ENCODE results near the gene SEC24A.
"Not testable (repeated sequence)": the region's sequence is repeated elsewhere in the genome, so short reads cannot be mapped to it uniquely, and the experiment has no call there.

SEC24A gene

GRCh38 chr5:134650660-134651059, 2.1 kb downstream of the SEC24A start:
- not testable (repeated sequence) for DNase-seq (ENCODE audit: low spot score)

- no peak for DNase-seq (ENCODE audit: low spot score)
Measured at GRCh38 chr5:134651531-134651930, 2.9 kb downstream of the SEC24A start.

- no peak for DNase-seq (ENCODE audit: low spot score)
Measured at GRCh38 chr5:134656690-134657089, 8.1 kb downstream of the SEC24A start.

GRCh38 chr5:134659456-134659855, 10.9 kb downstream of the SEC24A start:
- no peak for DNase-seq (ENCODE audit: low spot score)

- DNase-seq (ENCODE audit: low spot score), result no peak
Measured at GRCh38 chr5:134659922-134660321, 11.3 kb downstream of the SEC24A start.

GRCh38 chr5:134662971-134663370, 14.4 kb downstream of the SEC24A start:
- DNase-seq (ENCODE audit: low spot score), result no peak

GRCh38 chr5:134664448-134664847, 15.9 kb downstream of the SEC24A start:
- DNase-seq (ENCODE audit: low spot score), result no peak

- DNase-seq (ENCODE audit: low spot score), result not testable (repeated sequence)
Measured at GRCh38 chr5:134673546-134673945, 25.0 kb downstream of the SEC24A start.

GRCh38 chr5:134677357-134677756, 28.8 kb downstream of the SEC24A start:
- DNase-seq (ENCODE audit: low spot score), result not testable (repeated sequence)

GRCh38 chr5:134690144-134690543, 41.6 kb downstream of the SEC24A start:
- not testable (repeated sequence) for DNase-seq (ENCODE audit: low spot score)

GRCh38 chr5:134692722-134693121, 44.1 kb downstream of the SEC24A start:
- DNase-seq (ENCODE audit: low spot score), result no peak

GRCh38 chr5:134708301-134708700, 59.7 kb downstream of the SEC24A start:
- DNase-seq (ENCODE audit: low spot score), result no peak

- DNase-seq (ENCODE audit: low spot score), result no peak
Measured at GRCh38 chr5:134714120-134714519, 65.5 kb downstream of the SEC24A start.

GRCh38 chr5:134714541-134714940, 66.0 kb downstream of the SEC24A start:
- DNase-seq (ENCODE audit: low spot score), result no peak

GRCh38 chr5:134715466-134715865, 66.9 kb downstream of the SEC24A start:
- DNase-seq (ENCODE audit: low spot score), result not testable (repeated sequence)

- no peak for DNase-seq (ENCODE audit: low spot score)
Measured at GRCh38 chr5:134724872-134725271, 76.3 kb downstream of the SEC24A start.

- no peak for DNase-seq (ENCODE audit: low spot score)
Measured at GRCh38 chr5:134732819-134733218, 84.2 kb downstream of the SEC24A start.

GRCh38 chr5:134735243-134735642, 86.7 kb downstream of the SEC24A start:
- DNase-seq (ENCODE audit: low spot score), result no peak

GRCh38 chr5:134736173-134736812, 87.7 kb downstream of the SEC24A start:
- DNase-seq (ENCODE audit: low spot score), result no peak

- DNase-seq (ENCODE audit: low spot score), result peak; percentile 68
Measured at GRCh38 chr5:134738133-134738962, 89.8 kb downstream of the SEC24A start, which contains the start of gene CAMLG. Gene CAMLG (plus strand): TSS chr5:134738548. CDS start chr5:134738621, 73 bp downstream.

- peak; percentile 59 for DNase-seq (ENCODE audit: low spot score)
Measured at GRCh38 chr5:134738963-134739661, 90.5 kb downstream of the SEC24A start.

- no peak for DNase-seq (ENCODE audit: low spot score)
Measured at GRCh38 chr5:134741052-134741451, 92.5 kb downstream of the SEC24A start.

GRCh38 chr5:134742134-134742533, 93.5 kb downstream of the SEC24A start:
- no peak for DNase-seq (ENCODE audit: low spot score)

All from HuH-7.5 (cell line).